ENCODE measurements around the gene NHERF1. TPM values are rescaled to one million over a fixed set of nuclear protein-coding genes. Genes with fewer than 3 reads are reported as not detected.

The NHERF1 gene
- total RNA-seq, 1 experiment from 2014 or later = 75.0 TPM

- intact Hi-C loops (cut with micrococcal nuclease) = loop anchor here (2.0 kb wide), 1 partner anchor 89 kb away; no protein-coding TSS in a partner anchor
- Histone ChIP-seq H3F3A (ENCODE audit: low read length, unreplicated experiment) (no peaks in the 10 kb centered on the region), H3K27me3 (ENCODE audit: low read length) (0 out of 2 replicates have a peak, but pooled peaks cover 2% of the 10 kb centered on the region), H3K4me1 (ENCODE audit: insufficient read depth, low read length) (peaks cover 20% of the 10 kb centered on the region), H3K4me3 (ENCODE audit: low read length) (no peak overlapping the region), H2AFZ (ENCODE audit: low read length) (no peak overlapping the region), H3K4me2 (ENCODE audit: low read length) (no peak overlapping the region), H3K9me3 (ENCODE audit: low read length) (no peaks in the 10 kb centered on the region), H3K36me3 (ENCODE audit: low read depth, low read length) (no peaks in the 10 kb centered on the region), H3K9me2 (replicated peaks; ENCODE audit: low read length) (no peaks in the 10 kb centered on the region), H3K9ac (ENCODE audit: low read length) (no peak overlapping the region), H3K27ac (ENCODE audit: low read length) (no peak overlapping the region), H4K20me1 (ENCODE audit: low read length) (peaks cover 12% of the 10 kb centered on the region; the same call in 1 of the 2 replicates), H3K79me2 (ENCODE audit: low read length) (peaks cover 20% of the 10 kb centered on the region)
- no peak for TF ChIP-seq EZH2 (IDR thresholded peaks at IDR 0.05; ENCODE audit: low read length, unreplicated experiment)
- TF ChIP-seq, protein P1, sequence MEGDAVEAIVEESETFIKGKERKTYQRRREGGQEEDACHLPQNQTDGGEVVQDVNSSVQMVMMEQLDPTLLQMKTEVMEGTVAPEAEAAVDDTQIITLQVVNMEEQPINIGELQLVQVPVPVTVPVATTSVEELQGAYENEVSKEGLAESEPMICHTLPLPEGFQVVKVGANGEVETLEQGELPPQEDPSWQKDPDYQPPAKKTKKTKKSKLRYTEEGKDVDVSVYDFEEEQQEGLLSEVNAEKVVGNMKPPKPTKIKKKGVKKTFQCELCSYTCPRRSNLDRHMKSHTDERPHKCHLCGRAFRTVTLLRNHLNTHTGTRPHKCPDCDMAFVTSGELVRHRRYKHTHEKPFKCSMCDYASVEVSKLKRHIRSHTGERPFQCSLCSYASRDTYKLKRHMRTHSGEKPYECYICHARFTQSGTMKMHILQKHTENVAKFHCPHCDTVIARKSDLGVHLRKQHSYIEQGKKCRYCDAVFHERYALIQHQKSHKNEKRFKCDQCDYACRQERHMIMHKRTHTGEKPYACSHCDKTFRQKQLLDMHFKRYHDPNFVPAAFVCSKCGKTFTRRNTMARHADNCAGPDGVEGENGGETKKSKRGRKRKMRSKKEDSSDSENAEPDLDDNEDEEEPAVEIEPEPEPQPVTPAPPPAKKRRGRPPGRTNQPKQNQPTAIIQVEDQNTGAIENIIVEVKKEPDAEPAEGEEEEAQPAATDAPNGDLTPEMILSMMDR (conservative IDR thresholded peaks at IDR 0.05; ENCODE audit: low read depth, low read length) = no peak
- no peak for TF ChIP-seq EZH2phosphoT487 (IDR thresholded peaks at IDR 0.05; ENCODE audit: borderline replicate concordance, low read length)
- ATAC-seq = no peak
- POLR2A ChIA-PET (ENCODE audit: unreplicated experiment) = no interaction called here
- DNase-seq = no peak
- no TSS peak for BruUV-seq (replicated peaks)
- CTCF ChIA-PET = interaction anchor here (0.6 to 3.5 kb wide), 5 partner anchors 11 to 128 kb away, joined by 3 to 29 read pairs (median 4); partner anchors contain the start of genes FDXR and NAT9
Measured at GRCh38 chr17:74745548-74746177, 2.8 kb upstream of the NHERF1 start.

DNA sequence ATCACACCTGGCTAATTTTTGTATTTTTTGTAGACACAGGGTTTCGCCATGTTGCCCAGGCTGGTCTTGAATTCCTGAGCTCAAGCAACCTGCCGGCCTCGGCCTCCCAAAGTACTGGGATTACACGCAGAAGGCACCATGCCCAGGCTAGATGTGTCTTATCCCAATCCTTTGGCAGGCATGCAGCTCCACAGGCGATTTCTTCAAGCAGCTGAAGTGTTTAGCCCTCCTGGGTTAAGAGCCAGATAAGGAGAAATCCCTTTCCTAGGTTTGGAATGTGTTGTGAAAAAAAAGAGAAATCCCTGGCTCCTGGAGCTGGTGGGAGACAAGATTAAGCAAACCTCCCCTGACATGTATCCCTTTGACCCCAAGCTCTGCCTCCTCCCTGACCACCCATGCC lies 2.1 kb upstream of the NHERF1 start:
- TF ChIP-seq EZH2phosphoT487 (IDR thresholded peaks at IDR 0.05; ENCODE audit: borderline replicate concordance, low read length) = no peak
- TF ChIP-seq, protein P1 (conservative IDR thresholded peaks at IDR 0.05; ENCODE audit: low read depth, low read length) = no peak
- TF ChIP-seq EZH2 (IDR thresholded peaks at IDR 0.05; ENCODE audit: low read length, unreplicated experiment) = no peak
- DNase-seq (no peak), ATAC-seq (no peak)
- no peak overlapping the region for H3K27ac ChIP-seq (ENCODE audit: low read length)
- CTCF ChIA-PET = interaction anchor here (3.5 kb wide), 1 partner anchor 24 kb away, joined by 29 read pairs; no protein-coding TSS in a partner anchor
- no peak overlapping the region for H3K4me2 ChIP-seq (ENCODE audit: low read length)
- no peaks in the 10 kb centered on the region for H3K36me3 ChIP-seq (ENCODE audit: low read depth, low read length)
- no peak overlapping the region for H3K9ac ChIP-seq (ENCODE audit: low read length)
- H3K9me2 ChIP-seq (replicated peaks; ENCODE audit: low read length) = no peaks in the 10 kb centered on the region
- H3K4me3 ChIP-seq (ENCODE audit: low read length) = no peak overlapping the region
- no peaks in the 10 kb centered on the region for H3F3A ChIP-seq (ENCODE audit: low read length, unreplicated experiment)
- no peak overlapping the region for H2AFZ ChIP-seq (ENCODE audit: low read length)
- H3K27me3 ChIP-seq (ENCODE audit: low read length) = no peaks in the 10 kb centered on the region
- peaks cover 26% of the 10 kb centered on the region for H3K4me1 ChIP-seq (ENCODE audit: insufficient read depth, low read length)
- peaks cover 27% of the 10 kb centered on the region for H3K79me2 ChIP-seq (ENCODE audit: low read length)
- POLR2A ChIA-PET (ENCODE audit: unreplicated experiment) = no interaction called here
- peaks cover 12% of the 10 kb centered on the region; the same call in 1 of the 2 replicates for H4K20me1 ChIP-seq (ENCODE audit: low read length)
- intact Hi-C loops (cut with micrococcal nuclease) = no loop called here
- H3K9me3 ChIP-seq (ENCODE audit: low read length) = no peaks in the 10 kb centered on the region
- BruUV-seq (replicated peaks) = no TSS peak

- BruUV-seq (replicated peaks) = no TSS peak
- Histone ChIP-seq H3F3A (ENCODE audit: low read length, unreplicated experiment) (no peaks in the 10 kb centered on the region), H3K27ac (ENCODE audit: low read length) (no peak overlapping the region), H2AFZ (ENCODE audit: low read length) (no peak overlapping the region), H3K27me3 (ENCODE audit: low read length) (no peaks in the 10 kb centered on the region), H3K4me2 (ENCODE audit: low read length) (no peak overlapping the region), H3K9ac (ENCODE audit: low read length) (no peak overlapping the region), H3K4me3 (ENCODE audit: low read length) (no peak overlapping the region), H4K20me1 (ENCODE audit: low read length) (peaks cover 12% of the 10 kb centered on the region; the same call in 1 of the 2 replicates), H3K4me1 (ENCODE audit: insufficient read depth, low read length) (peaks cover 23% of the 10 kb centered on the region), H3K79me2 (ENCODE audit: low read length) (peaks cover 33% of the 10 kb centered on the region), H3K36me3 (ENCODE audit: low read depth, low read length) (no peaks in the 10 kb centered on the region), H3K9me3 (ENCODE audit: low read length) (no peaks in the 10 kb centered on the region), H3K9me2 (replicated peaks; ENCODE audit: low read length) (no peaks in the 10 kb centered on the region)
- POLR2A ChIA-PET (ENCODE audit: unreplicated experiment) = no interaction called here
- DNase-seq = no peak
- TF ChIP-seq, protein P1 (conservative IDR thresholded peaks at IDR 0.05; ENCODE audit: low read depth, low read length) = no peak
- TF ChIP-seq EZH2phosphoT487 (IDR thresholded peaks at IDR 0.05; ENCODE audit: borderline replicate concordance, low read length) = no peak
- TF ChIP-seq EZH2 (IDR thresholded peaks at IDR 0.05; ENCODE audit: low read length, unreplicated experiment) = no peak
- CTCF ChIA-PET = interaction anchor here (0.6 to 3.5 kb wide), 2 partner anchors 24 to 537 kb away, joined by 8 to 29 read pairs; no protein-coding TSS in a partner anchor
- intact Hi-C loops (cut with micrococcal nuclease) = no loop called here
- no peak for ATAC-seq
Measured at GRCh38 chr17:74746922-74747321, 1.5 kb upstream of the NHERF1 start.
